BJ (cell line): ENCODE data around the gene PRSS53. TPM values are rescaled to one million over a fixed set of nuclear protein-coding genes. Genes with fewer than 3 reads are reported as not detected.
A peak's percentile ranks its signal among the peaks of the same experiment; 100 is the strongest.

Experiments used
- CTCF ChIA-PET: fragments of 350-600 bp; formaldehyde crosslinking; extraction: SDS; loops from one replicate; lab custom pipeline; 2021; ENCODE audit warnings: antibody characterized with exemption, inconsistent platforms; lab: Yijun Ruan, JAX
- POLR2A ChIA-PET: fragments of 300-600 bp; sonication (Branson Sonifier 250); formaldehyde crosslinking; extraction: SDS; loops from one replicate; lab custom pipeline; 2021; ENCODE audit warnings: antibody characterized with exemption; lab: Charles Lee
- DNase-seq: peaks from one replicate; pipeline ENCODE4 v3.0.0-alpha.2; 2011; ENCODE audit warnings: low read depth
- H3K27me3 ChIP-seq: 2 replicates; pipeline ENCODE4 v1.6.0; 2011; ENCODE audit warnings: low read length; ENCODE audit not compliant: control insufficient read depth, insufficient read depth
- H3K36me3 ChIP-seq: 2 replicates; pipeline ENCODE4 v1.5.1; 2011; ENCODE audit warnings: low read length; ENCODE audit not compliant: control insufficient read depth, insufficient read depth
- H3K4me3 ChIP-seq: 2 replicates; pipeline ENCODE4 v1.5.1; 2011; ENCODE audit warnings: low read depth, mild to moderate bottlenecking, control low read depth, low read length
- CTCF ChIP-seq: IDR thresholded peaks from 2 replicates; pipeline ENCODE4 v1.5.1; 2011; ENCODE audit warnings: low read depth, mild to moderate bottlenecking, control low read depth, inconsistent platforms, low read length, moderate library complexity; ENCODE audit not compliant: insufficient read depth
- polyA plus RNA-seq: library from polyadenylated mRNA; depleted of rRNA; stranded (reverse); fragments of >200 nt; gene quantifications from 2 replicates; pipeline ENCODE4 v1.2.3, GENCODE V29; 2011

Gene PRSS53
- polyA plus RNA-seq, 1 experiment: 1.8 TPM

GRCh38 chr16:31064882-31065461, 23.8 kb downstream of the PRSS53 start:
- DNase-seq: peak; percentile 90
- H3K4me3 ChIP-seq: no peak overlapping the region
- ChIA-PET POLR2A (interaction anchor here (0.6 kb wide), 1 partner anchor 10 kb away, joined by 13 read pairs; no protein-coding TSS in a partner anchor), CTCF (interaction anchor here (0.9 to 1.4 kb wide), 4 partner anchors 9 to 112 kb away, joined by 3 to 9 read pairs (median 4); partner anchors contain the start of genes HSD3B7 and ZNF668)
- TF ChIP-seq CTCF: no peak
- H3K36me3 ChIP-seq: peaks cover 14% of the 10 kb centered on the region
- no peaks in the 10 kb centered on the region for H3K27me3 ChIP-seq

- CTCF ChIA-PET: interaction anchor here (1.0 to 1.4 kb wide), 3 partner anchors 10 to 111 kb away, joined by 3 to 4 read pairs (median 3); partner anchors contain the start of gene ZNF668
- POLR2A ChIA-PET: interaction anchor here (0.5 kb wide), 1 partner anchor 19 kb away, joined by 3 read pairs; no protein-coding TSS in a partner anchor
- no peak for DNase-seq
- TF ChIP-seq CTCF: no peak
- no peak overlapping the region for H3K4me3 ChIP-seq
- peaks cover 14% of the 10 kb centered on the region for H3K36me3 ChIP-seq
- no peaks in the 10 kb centered on the region for H3K27me3 ChIP-seq
Observed at GRCh38 chr16:31063843-31064611, 24.7 kb downstream of the PRSS53 start.

- ChIA-PET CTCF (interaction anchor here (1.0 kb wide), 2 partner anchors 38 to 110 kb away, joined by 3 read pairs; no protein-coding TSS in a partner anchor), POLR2A (no interaction called here)
- peaks cover 14% of the 10 kb centered on the region for H3K36me3 ChIP-seq
Observed at GRCh38 chr16:31063495-31063842, 25.3 kb downstream of the PRSS53 start.

GRCh38 chr16:31061813-31062440, 26.8 kb downstream of the PRSS53 start:
- no peak for DNase-seq
- ChIA-PET POLR2A (no interaction called here), CTCF (no interaction called here)

More at GRCh38 chr16:31063495-31063842, 25.3 kb downstream of the PRSS53 start:
- TF ChIP-seq CTCF: no peak
- DNase-seq: no peak
- no peak overlapping the region for H3K4me3 ChIP-seq
- H3K27me3 ChIP-seq: no peaks in the 10 kb centered on the region

More at GRCh38 chr16:31061813-31062440, 26.8 kb downstream of the PRSS53 start:
- TF ChIP-seq CTCF: no peak
- Histone ChIP-seq H3K4me3 (no peak overlapping the region), H3K36me3 (peaks cover 14% of the 10 kb centered on the region), H3K27me3 (no peaks in the 10 kb centered on the region)
